Measurements from ENCODE around the gene PIEZO1.

The PIEZO1 gene

DNA sequence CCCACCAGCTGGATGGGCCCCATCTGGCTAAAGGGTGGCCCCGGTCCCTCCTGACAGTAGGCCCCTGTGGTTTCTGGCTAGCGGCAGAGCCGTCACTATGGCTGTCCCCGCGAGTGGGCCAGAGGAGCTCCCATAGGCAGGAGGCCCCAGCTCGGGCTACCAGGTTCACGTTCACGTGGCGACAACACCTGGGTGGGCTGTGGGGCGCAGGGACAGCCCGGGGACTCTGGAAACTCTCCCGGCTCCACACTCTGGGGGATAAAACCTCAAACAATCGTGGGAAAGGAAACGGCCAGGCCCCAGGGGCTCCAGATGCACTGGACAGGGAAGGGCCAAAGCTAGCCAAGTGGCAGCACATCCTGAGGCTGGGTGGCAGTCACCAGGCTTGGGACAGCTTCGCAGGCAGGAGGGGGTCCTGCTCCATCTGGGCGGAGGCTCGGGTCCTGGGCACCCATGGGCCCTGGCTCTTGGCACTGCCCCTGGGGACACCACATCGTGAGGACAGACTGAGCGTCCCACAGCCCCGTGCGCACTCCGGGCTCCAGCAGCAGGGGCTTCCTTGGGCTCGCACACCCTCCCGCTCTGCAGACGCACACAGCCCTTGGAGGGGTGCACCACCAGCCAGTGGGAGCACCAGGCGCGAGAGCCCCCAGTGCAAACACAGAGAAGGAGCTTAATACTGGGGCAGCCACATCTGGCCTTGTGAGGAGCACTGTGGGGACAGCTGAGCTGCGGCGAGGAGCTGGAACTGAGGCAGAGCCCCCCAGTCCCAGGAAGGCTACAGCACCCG, 83.2 kb downstream of the PIEZO1 start:
- no peak overlapping the region for H3K14ac ChIP-seq (ENCODE audit: low read length)
- WGBS (ENCODE audit: extremely low coverage, insufficient coverage, insufficient read length), result no CpG with 5 or more reads among the region's 30 CpGs
- H2AK5ac ChIP-seq (ENCODE audit: low read length), result no peak overlapping the region
- peaks cover 0 to 9% of the 10 kb centered on the region in 2 experiments for H3K4me1 ChIP-seq (ENCODE audit: control insufficient read depth in 1 of 2, insufficient read depth in 2 of 2, low read length in 2 of 2)
- DNase-seq, result no peak
- no peak overlapping the region for H4K12ac ChIP-seq (ENCODE audit: low read depth, low read length)
- no peaks in the 10 kb centered on the region for H3K27me3 ChIP-seq (ENCODE audit: insufficient read depth, low read length)
- H3K9ac ChIP-seq (ENCODE audit: low read length), result no peak overlapping the region
- no peak overlapping the region for H3K23ac ChIP-seq (ENCODE audit: low read length)
- no peak overlapping the region for H2BK5ac ChIP-seq (ENCODE audit: low read depth, low read length, poor library complexity)
- no peak overlapping the region for H2AFZ ChIP-seq (ENCODE audit: insufficient read depth, low read length, poor library complexity)
- peaks cover 2% of the 10 kb centered on the region for H3K9me3 ChIP-seq (ENCODE audit: insufficient read depth, low read depth, low read length)
- no peak overlapping the region for H3K4me3 ChIP-seq (ENCODE audit: low read depth, low read length)
- no peak overlapping the region for H4K8ac ChIP-seq (ENCODE audit: low read depth, low read length)
- H3K79me1 ChIP-seq (ENCODE audit: low read length), result peaks cover 2% of the 10 kb centered on the region
- H3K4ac ChIP-seq (ENCODE audit: low read depth, low read length), result no peak overlapping the region
- H2BK120ac ChIP-seq (ENCODE audit: insufficient read depth, low read length, poor library complexity), result no peak overlapping the region
- H3K27ac ChIP-seq (ENCODE audit: low read depth, low read length), result no peak overlapping the region
- H3K4me2 ChIP-seq (ENCODE audit: low read length), result no peak overlapping the region
- no peak overlapping the region for H3K18ac ChIP-seq (ENCODE audit: low read length)
- no peak overlapping the region for H2BK12ac ChIP-seq (ENCODE audit: low read length)
- peaks cover 27 to 29% of the 10 kb centered on the region in 2 experiments for H3K36me3 ChIP-seq (ENCODE audit: control insufficient read depth in 1 of 2, insufficient read depth in 2 of 2, low read length in 2 of 2)
- no peak overlapping the region for H4K91ac ChIP-seq (ENCODE audit: low read depth, low read length)
- H3K79me2 ChIP-seq (ENCODE audit: control insufficient read depth, insufficient read depth, low read length, poor library complexity), result no peaks in the 10 kb centered on the region

GRCh38 chr16:88700636-88701482, 84.2 kb downstream of the PIEZO1 start:
- H3K23ac ChIP-seq (ENCODE audit: low read length), result no peak overlapping the region
- peaks cover 0 to 8% of the 10 kb centered on the region in 2 experiments for H3K4me1 ChIP-seq (ENCODE audit: control insufficient read depth in 1 of 2, insufficient read depth in 2 of 2, low read length in 2 of 2)
- no peak overlapping the region for H3K4me3 ChIP-seq (ENCODE audit: low read depth, low read length)
- no peak overlapping the region for H2AK5ac ChIP-seq (ENCODE audit: low read length)
- H4K91ac ChIP-seq (ENCODE audit: low read depth, low read length), result no peak overlapping the region
- no peak overlapping the region for H2BK5ac ChIP-seq (ENCODE audit: low read depth, low read length, poor library complexity)
- no peak overlapping the region for H4K12ac ChIP-seq (ENCODE audit: low read depth, low read length)
- no peaks in the 10 kb centered on the region for H3K27me3 ChIP-seq (ENCODE audit: insufficient read depth, low read length)
- no peak overlapping the region for H3K27ac ChIP-seq (ENCODE audit: low read depth, low read length)
- no peak overlapping the region for H3K14ac ChIP-seq (ENCODE audit: low read length)
- no peak overlapping the region for H3K4ac ChIP-seq (ENCODE audit: low read depth, low read length)
- no CpG with 5 or more reads among the region's 42 CpGs for WGBS (ENCODE audit: extremely low coverage, insufficient coverage, insufficient read length)
- no peaks in the 10 kb centered on the region for H3K79me2 ChIP-seq (ENCODE audit: control insufficient read depth, insufficient read depth, low read length, poor library complexity)
- H2AFZ ChIP-seq (ENCODE audit: insufficient read depth, low read length, poor library complexity), result no peak overlapping the region
- H3K4me2 ChIP-seq (ENCODE audit: low read length), result no peak overlapping the region
- peaks cover 27 to 29% of the 10 kb centered on the region in 2 experiments for H3K36me3 ChIP-seq (ENCODE audit: control insufficient read depth in 1 of 2, insufficient read depth in 2 of 2, low read length in 2 of 2)
- no peaks in the 10 kb centered on the region for H3K79me1 ChIP-seq (ENCODE audit: low read length)
- peak; percentile 31 to 37 for DNase-seq
- no peak overlapping the region for H3K18ac ChIP-seq (ENCODE audit: low read length)
- no peak overlapping the region for H2BK12ac ChIP-seq (ENCODE audit: low read length)
- H3K9me3 ChIP-seq (ENCODE audit: insufficient read depth, low read depth, low read length), result peaks cover 2% of the 10 kb centered on the region
- H4K8ac ChIP-seq (ENCODE audit: low read depth, low read length), result no peak overlapping the region
- H3K9ac ChIP-seq (ENCODE audit: low read length), result no peak overlapping the region
- no peak overlapping the region for H2BK120ac ChIP-seq (ENCODE audit: insufficient read depth, low read length, poor library complexity)

- Histone ChIP-seq H3K27ac (ENCODE audit: low read depth, low read length) (no peak overlapping the region), H3K4me2 (ENCODE audit: low read length) (no peak overlapping the region), H2AFZ (ENCODE audit: insufficient read depth, low read length, poor library complexity) (no peak overlapping the region), H3K14ac (ENCODE audit: low read length) (no peak overlapping the region), H3K79me1 (ENCODE audit: low read length) (no peaks in the 10 kb centered on the region), H3K9ac (ENCODE audit: low read length) (no peak overlapping the region), H3K4me1 (ENCODE audit: control insufficient read depth in 1 of 2, insufficient read depth in 2 of 2, low read length in 2 of 2) (peaks cover 0 to 4% of the 10 kb centered on the region in 2 experiments), H3K18ac (ENCODE audit: low read length) (no peak overlapping the region), H3K36me3 (ENCODE audit: control insufficient read depth in 1 of 2, insufficient read depth in 2 of 2, low read length in 2 of 2) (peaks cover 27 to 29% of the 10 kb centered on the region in 2 experiments), H3K9me3 (ENCODE audit: insufficient read depth, low read depth, low read length) (peaks cover 2% of the 10 kb centered on the region), H2AK5ac (ENCODE audit: low read length) (no peak overlapping the region), H2BK12ac (ENCODE audit: low read length) (no peak overlapping the region), H2BK5ac (ENCODE audit: low read depth, low read length, poor library complexity) (no peak overlapping the region), H4K8ac (ENCODE audit: low read depth, low read length) (no peak overlapping the region), H3K4me3 (ENCODE audit: low read depth, low read length) (no peak overlapping the region), H3K23ac (ENCODE audit: low read length) (no peak overlapping the region), H3K79me2 (ENCODE audit: control insufficient read depth, insufficient read depth, low read length, poor library complexity) (no peaks in the 10 kb centered on the region), H4K91ac (ENCODE audit: low read depth, low read length) (no peak overlapping the region), H2BK120ac (ENCODE audit: insufficient read depth, low read length, poor library complexity) (no peak overlapping the region), H4K12ac (ENCODE audit: low read depth, low read length) (no peak overlapping the region), H3K4ac (ENCODE audit: low read depth, low read length) (no peak overlapping the region), H3K27me3 (ENCODE audit: insufficient read depth, low read length) (no peaks in the 10 kb centered on the region)
- no CpG with 5 or more reads among the region's 14 CpGs for WGBS (ENCODE audit: extremely low coverage, insufficient coverage, insufficient read length)
- DNase-seq, result no peak
Measured at GRCh38 chr16:88700322-88700635, 84.7 kb downstream of the PIEZO1 start.

DNA sequence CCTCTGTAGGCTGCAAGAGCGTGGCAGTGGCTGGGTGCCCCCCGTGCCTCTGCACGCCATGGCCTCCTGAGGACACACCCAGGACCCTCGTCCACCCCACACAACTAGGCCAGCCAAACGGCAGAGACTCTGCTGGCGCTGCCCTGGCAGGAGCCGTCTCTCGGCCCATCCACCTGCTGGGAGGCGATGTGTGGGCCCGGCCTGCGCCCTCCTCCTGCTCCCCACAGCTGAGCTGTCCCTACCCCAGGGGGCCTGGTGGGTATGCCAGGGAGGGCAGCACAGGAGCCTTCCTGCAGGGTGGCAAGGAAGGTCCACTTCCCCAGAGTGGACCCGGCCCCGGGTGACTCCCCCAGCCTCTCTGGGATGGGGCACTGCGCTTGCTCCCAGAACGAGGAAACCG, 85.8 kb downstream of the PIEZO1 start:
- Histone ChIP-seq H3K9me3 (ENCODE audit: insufficient read depth, low read depth, low read length) (peaks cover 2% of the 10 kb centered on the region), H3K4me2 (ENCODE audit: low read length) (no peak overlapping the region), H3K4ac (ENCODE audit: low read depth, low read length) (no peak overlapping the region), H4K8ac (ENCODE audit: low read depth, low read length) (no peak overlapping the region), H3K4me3 (ENCODE audit: low read depth, low read length) (no peak overlapping the region), H3K14ac (ENCODE audit: low read length) (no peak overlapping the region), H2AFZ (ENCODE audit: insufficient read depth, low read length, poor library complexity) (no peak overlapping the region), H4K12ac (ENCODE audit: low read depth, low read length) (no peak overlapping the region), H3K27ac (ENCODE audit: low read depth, low read length) (no peak overlapping the region), H3K9ac (ENCODE audit: low read length) (no peak overlapping the region), H3K4me1 (ENCODE audit: control insufficient read depth in 1 of 2, insufficient read depth in 2 of 2, low read length in 2 of 2) (no peaks in the 10 kb centered on the region), H2BK5ac (ENCODE audit: low read depth, low read length, poor library complexity) (no peak overlapping the region), H2BK120ac (ENCODE audit: insufficient read depth, low read length, poor library complexity) (no peak overlapping the region), H3K23ac (ENCODE audit: low read length) (no peak overlapping the region), H4K91ac (ENCODE audit: low read depth, low read length) (no peak overlapping the region), H3K79me2 (ENCODE audit: control insufficient read depth, insufficient read depth, low read length, poor library complexity) (no peaks in the 10 kb centered on the region), H3K18ac (ENCODE audit: low read length) (no peak overlapping the region), H2AK5ac (ENCODE audit: low read length) (no peak overlapping the region), H2BK12ac (ENCODE audit: low read length) (no peak overlapping the region), H3K36me3 (ENCODE audit: control insufficient read depth in 1 of 2, insufficient read depth in 2 of 2, low read length in 2 of 2) (peaks cover 27 to 29% of the 10 kb centered on the region in 2 experiments), H3K79me1 (ENCODE audit: low read length) (no peaks in the 10 kb centered on the region), H3K27me3 (ENCODE audit: insufficient read depth, low read length) (no peaks in the 10 kb centered on the region)
- WGBS (ENCODE audit: extremely low coverage, insufficient coverage, insufficient read length), result no CpG with 5 or more reads among the region's 16 CpGs
- DNase-seq, result no peak

Data from trophoblast cell (in vitro differentiated cells and primary cell).